HEK293T (cell line): Measurements from ENCODE around the gene LILRB2.

Experiments used
- ARNT ChIP-seq: fragments of 450-650 bp; IDR thresholded peaks from 2 replicates; pipeline ENCODE4 v1.6.1; 2017; ENCODE audit warnings: mild to moderate bottlenecking
- BHLHE40 ChIP-seq: fragments of 450-650 bp; IDR thresholded peaks from 2 replicates; pipeline ENCODE4 v1.6.1; 2016; ENCODE audit warnings: mild to moderate bottlenecking, moderate library complexity, borderline replicate concordance
- ELF4 ChIP-seq: fragments of 450-650 bp; IDR thresholded peaks from 2 replicates; pipeline ENCODE4 v1.6.1; 2017; ENCODE audit warnings: antibody characterized with exemption
- FOXA1 ChIP-seq: fragments of 450-650 bp; IDR thresholded peaks from 2 replicates; pipeline ENCODE4 v1.6.1; 2016; ENCODE audit warnings: mild to moderate bottlenecking
- FOXK2 ChIP-seq: fragments of 450-650 bp; IDR thresholded peaks from 2 replicates; pipeline ENCODE4 v1.6.1; 2016; ENCODE audit warnings: mild to moderate bottlenecking
- FOXM1 ChIP-seq: fragments of 450-650 bp; IDR thresholded peaks from 2 replicates; pipeline ENCODE4 v1.6.1; 2017; ENCODE audit warnings: mild to moderate bottlenecking, borderline replicate concordance
- NFRKB ChIP-seq: fragments of 450-650 bp; IDR thresholded peaks from 2 replicates; pipeline ENCODE4 v1.6.1; 2016; ENCODE audit warnings: mild to moderate bottlenecking, moderate library complexity
- PKNOX1 ChIP-seq: fragments of 450-650 bp; IDR thresholded peaks from 2 replicates; pipeline ENCODE4 v1.6.1; 2016
- SP1 ChIP-seq: fragments of 450-650 bp; IDR thresholded peaks from 2 replicates; pipeline ENCODE4 v1.6.1; 2017
- ZNF384 ChIP-seq: fragments of 450-650 bp; IDR thresholded peaks from 2 replicates; pipeline ENCODE4 v1.6.1; 2016

- no peak for TF ChIP-seq FOXA1
- TF ChIP-seq NFRKB: no peak
- TF ChIP-seq SP1: no peak
- TF ChIP-seq FOXM1: no peak
- TF ChIP-seq PKNOX1: no peak
- TF ChIP-seq ELF4: no peak
- TF ChIP-seq FOXK2: no peak
- no peak for TF ChIP-seq BHLHE40
- no peak for TF ChIP-seq ARNT
- no peak for TF ChIP-seq ZNF384
Observed at GRCh38 chr19:54311486-54311885, 30.6 kb upstream of the LILRB2 start.
